NCI-H1930 (cell line): ENCODE measurements around the gene IPMK.

Experiments
- DNase-seq, 2 experiments: peaks; one replicate each; lab custom pipeline; 2025; lab: John Stamatoyannopoulos, UW

Gene IPMK

DNA sequence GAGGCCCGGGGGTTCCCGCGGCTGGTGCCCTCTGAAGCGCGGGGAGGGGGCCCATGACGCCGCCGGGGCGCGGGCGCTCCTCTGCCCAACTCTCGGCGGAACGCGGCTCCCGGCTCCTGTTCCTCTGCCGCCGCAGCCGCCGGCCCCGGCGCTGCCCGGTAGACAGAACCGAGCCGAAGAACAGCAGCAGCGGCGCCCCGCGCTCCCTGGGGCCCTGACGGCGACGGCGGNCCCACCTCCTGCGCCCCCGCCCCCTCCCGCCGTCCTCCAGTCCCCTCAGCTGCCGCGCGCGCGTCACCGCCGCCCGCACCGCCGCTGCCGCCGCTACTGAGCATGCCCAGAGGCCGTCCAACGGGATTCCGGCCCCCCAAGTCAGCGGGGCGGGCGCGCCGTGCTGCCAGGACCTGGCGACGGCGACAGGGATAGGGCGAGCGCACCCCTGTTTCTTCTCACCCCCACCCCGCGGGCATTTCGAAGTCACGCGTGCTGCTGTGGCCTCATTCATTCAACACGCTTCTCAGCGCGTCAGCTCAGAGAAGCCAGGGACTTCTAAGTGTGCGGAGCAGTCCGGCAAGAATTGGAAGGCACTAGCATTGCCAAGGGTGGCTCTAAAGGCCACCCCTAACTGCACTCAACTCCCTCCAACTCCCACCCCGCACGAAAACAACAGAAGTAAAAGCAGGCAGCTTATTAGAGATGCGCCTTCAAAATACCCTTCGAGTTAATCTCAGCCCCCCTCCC lies at the start of gene IPMK:
Gene IPMK (minus strand): TSS at position 182 of the 741 bp plus-strand sequence. CDS start 283 bp downstream, outside the sequence.
- DNase-seq, result peak; percentile 56 to 72

GRCh38 chr10:58316874-58317273 lies 49.2 kb upstream of the IPMK start:
- no peak for DNase-seq

GRCh38 chr10:58311026-58311425 lies 43.3 kb upstream of the IPMK start:
- no peak for DNase-seq

DNA sequence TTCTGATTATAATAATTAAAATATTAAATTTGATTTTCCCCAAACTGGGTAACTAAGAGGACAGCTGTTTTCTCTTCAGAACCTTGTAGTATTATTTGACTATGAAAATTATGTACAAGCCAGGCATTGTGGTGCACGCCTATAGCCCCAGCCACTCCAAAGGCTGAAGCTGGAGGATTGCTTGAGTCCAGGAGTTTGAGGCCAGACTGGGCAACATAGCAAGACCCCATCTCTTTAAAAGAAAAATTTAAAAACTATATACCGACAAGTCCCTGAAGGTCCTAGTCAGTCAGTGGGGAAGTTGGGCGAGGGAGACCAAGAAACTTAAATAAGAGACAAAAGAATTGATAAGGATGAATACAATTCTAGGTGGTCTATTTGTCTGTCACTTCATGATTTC lies 40.0 kb upstream of the IPMK start:
- DNase-seq, result no peak

GRCh38 chr10:58305821-58306220 lies 38.1 kb upstream of the IPMK start:
- DNase-seq, result peak; percentile 38 to 47

DNA sequence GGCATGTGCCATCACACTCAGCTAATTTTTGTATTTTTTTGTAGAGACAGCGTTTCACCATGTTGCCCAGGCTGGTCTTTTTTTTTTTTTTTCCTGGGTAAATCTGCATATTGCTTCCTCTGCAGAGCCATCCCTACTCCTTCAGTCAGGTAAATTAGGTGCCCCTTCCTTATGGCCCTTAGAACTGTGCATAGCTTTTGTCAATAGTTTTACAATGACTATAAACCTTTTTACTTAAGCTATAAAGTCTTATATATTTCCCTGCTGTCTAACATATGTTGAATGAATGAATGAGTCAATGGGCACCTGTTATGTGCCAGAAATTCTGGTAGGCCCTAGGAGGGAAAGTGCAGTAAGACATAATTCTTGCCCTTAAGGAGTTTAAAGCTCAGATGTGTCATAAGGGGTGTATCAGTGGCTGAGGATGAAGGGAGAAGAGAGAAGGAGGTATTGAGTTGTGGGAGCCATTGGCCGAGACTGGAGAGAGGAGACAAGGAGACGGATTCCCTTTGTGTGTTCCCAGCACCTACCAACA lies 36.5 kb upstream of the IPMK start:
- DNase-seq, result no peak

GRCh38 chr10:58302254-58302653 lies 34.6 kb upstream of the IPMK start:
- no peak for DNase-seq

- DNase-seq, result no peak
Observed at GRCh38 chr10:58300676-58301075, 33.0 kb upstream of the IPMK start.

DNA sequence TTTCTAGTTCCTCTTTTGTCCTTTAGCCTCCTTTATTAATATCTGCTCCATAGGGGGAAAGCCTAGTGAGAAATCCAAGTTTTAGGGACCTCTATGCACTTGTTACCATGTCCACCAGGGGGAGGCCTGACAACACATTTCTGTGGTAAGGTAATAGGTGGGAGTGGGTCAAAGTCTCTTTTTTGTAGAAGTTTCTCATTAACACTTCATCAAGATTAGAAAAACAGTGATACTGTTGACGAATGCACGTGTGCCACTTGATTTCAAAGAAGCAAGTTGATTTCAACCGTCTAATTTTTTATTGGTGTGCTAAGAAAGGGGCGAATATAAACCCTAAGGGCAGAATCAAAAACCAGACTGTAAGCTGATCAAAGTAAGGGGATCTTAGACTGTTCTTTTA lies 31.9 kb upstream of the IPMK start:
- peak; percentile 3 to 31 for DNase-seq

DNA sequence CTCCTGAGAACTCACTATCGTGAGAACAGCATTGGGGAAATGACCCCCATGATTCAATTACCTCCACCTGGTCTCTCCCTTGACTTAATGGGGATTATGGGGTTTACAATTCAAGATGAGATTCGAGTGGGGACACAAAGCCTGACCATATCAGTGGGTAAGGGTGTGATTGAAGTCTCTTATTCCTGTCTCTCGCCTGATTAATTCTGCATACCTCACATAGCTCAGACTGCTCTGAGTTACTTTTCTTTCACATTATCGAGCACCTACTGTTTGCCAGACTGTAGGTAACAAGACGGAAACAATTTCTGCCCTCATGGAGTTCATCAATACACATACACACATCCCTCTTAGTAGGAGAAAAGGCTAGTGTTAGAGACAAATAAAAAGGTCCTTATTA lies 26.3 kb upstream of the IPMK start:
- no peak for DNase-seq

DNA sequence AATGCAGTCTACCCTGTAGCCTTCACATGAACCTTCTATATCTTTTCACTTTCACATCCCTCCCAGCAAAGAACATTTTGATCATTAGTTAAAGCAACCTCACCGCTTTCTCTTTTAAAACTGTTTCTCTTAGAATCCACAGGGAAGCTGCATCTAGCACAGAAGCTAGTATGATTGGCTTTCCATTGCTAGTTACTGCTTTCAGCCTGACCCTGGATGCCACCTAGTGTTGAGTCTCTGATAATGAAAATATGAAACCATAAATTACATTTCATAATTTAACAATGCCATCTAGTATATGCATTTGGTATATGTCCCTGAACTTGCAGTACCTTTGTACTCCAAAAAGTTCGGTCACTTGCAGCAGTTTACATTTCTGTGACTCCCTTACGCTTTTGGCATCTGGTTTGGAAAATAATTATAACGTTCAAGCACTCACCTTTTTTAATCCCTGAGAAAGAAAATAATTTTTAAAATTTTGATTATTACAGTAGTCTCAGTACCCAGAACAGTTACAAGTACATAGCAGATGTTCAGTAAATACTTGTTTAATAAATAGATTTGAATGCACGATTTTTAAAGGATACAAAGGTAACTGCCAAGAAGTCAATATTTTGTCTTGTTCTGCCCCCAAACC lies 24.0 kb upstream of the IPMK start:
- no peak for DNase-seq

DNA sequence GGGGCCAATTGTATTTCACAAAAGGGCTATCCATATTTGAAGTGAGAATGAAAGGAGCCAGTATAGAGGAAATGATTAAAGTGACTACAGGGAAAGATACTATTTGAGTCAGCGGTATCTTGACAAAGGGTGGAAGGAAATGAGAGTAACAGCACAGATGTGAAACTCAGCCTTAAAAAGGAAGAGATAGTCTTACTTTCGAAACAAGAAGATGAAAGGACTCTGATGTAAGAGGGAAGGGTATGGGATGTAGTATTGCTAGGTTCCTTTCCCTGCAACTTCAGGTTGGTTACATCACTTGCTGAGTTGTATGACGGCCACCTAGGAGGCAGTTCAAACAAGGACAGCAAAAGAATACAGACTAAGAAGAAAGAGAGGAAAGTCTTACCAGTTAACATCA lies 14.9 kb upstream of the IPMK start:
- no peak for DNase-seq

GRCh38 chr10:58281092-58281752 lies 13.5 kb upstream of the IPMK start:
- DNase-seq, result no peak

GRCh38 chr10:58280477-58280876 lies 12.8 kb upstream of the IPMK start:
- no peak for DNase-seq

DNA sequence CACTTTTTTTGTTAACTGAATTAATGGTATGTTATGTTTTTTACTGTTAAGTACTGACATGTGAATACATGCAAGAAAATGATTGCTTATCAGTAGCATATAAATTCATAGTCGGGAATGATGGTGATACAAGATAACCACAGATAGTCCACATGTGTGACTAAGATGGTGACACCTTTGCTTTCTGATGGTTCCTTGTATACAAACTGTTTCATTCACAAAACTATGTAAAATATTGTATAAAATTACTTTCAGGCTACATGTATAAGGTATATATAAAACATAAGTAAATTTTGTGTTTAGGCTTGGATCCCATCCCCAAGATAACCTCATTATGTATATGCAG lies 11.2 kb upstream of the IPMK start:
- DNase-seq, result no peak

- no peak for DNase-seq
Observed at GRCh38 chr10:58278274-58278961, 10.7 kb upstream of the IPMK start.

DNA sequence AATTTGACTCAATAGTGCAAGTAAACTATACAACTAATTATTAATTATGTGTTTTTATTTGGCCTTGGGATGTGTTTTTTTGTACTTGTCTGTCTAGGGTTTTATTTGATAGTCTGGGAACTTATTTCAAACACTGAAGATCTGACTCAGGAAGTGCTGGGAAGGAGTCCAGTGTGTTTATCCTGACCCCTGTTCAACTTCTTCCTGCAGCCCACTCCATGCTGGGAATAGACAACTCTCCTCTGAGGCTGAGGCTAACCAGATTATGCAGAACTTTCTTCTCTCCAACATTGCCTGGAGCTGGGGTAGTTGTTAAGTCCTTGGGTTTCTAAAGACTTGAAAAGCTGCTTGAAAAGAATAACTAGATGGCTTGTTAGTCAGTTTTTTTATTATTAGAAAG lies 8.2 kb upstream of the IPMK start:
- no peak for DNase-seq

GRCh38 chr10:58275261-58275660 lies 7.6 kb upstream of the IPMK start:
- no peak for DNase-seq

- DNase-seq, result no peak
Observed at GRCh38 chr10:58269782-58270290, 2.1 kb upstream of the IPMK start.

DNA sequence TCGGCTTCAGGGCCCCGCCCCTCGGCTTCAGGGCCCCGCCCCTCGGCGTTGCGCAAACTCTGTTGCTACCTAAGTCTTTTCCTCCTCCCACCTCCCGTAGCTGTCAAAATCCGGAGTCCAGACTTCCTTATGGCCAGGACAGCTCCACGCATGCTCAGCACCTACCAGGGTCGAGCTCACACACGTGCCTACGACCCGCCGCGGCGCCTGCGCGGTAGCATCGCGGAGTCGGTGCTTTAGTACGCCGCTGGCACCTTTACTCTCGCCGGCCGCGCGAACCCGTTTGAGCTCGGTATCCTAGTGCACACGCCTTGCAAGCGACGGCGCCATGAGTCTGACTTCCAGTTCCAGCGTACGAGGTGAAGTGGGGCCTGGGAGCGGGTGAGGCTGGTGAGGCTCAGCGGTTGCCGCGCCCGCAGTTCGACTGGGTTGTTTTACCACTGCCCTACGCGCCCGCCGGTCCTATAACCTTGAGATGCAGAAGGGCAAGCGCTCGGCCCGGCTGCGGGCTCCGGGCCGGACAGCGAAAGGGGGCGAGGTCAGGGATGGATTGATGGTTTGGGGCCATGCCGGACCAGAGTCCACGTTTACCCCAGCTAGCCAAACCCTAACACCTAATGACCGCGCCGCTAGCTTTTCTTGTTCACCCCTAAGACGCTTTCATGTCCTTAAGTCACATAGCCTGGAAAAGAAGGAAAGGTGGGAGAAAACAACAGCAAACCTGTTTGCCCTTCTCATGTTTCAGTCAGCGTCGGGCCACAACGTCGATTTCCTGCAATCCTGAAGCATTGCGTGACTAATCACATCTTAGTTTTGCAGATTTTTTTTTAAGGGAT lies 1.5 kb upstream of the IPMK start, which contains the start of gene CISD1:
Gene CISD1 (plus strand): TSS at position 217 of the 836 bp plus-strand sequence. CDS start 112 bp downstream, at position 329.
- DNase-seq, result peak; percentile 92 to 94

DNA sequence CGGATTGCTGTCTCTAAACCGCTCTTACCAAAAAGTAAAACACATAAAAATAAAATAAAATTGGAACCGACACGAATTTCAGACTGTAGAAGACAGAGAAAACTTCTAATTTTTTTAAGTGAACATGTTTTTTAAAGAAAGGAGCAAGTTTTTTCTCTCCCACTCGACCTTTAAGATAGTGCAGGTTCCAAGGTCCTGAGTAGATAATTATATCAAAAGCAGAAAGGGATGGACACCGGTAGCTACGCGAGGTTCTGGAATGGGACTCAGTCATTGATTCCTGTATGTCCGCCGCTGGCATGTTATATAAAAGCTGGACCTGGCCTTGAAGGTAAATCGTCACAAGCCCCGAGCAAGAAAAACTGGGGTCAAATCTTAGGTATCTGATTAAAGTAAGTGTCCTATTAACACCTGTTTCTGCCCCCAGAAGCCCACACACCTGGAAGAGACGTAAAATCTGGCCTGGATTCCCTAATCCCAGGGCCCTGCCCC lies 806 bp upstream of the IPMK start:
- DNase-seq, result no peak
